Measurements from ENCODE around the gene TBC1D22A. TPM values are rescaled to one million over a fixed set of nuclear protein-coding genes. Genes with fewer than 3 reads are reported as not detected.
A peak's percentile ranks its signal among the peaks of the same experiment; 100 is the strongest.

The TBC1D22A gene
- total RNA-seq, 2 donors from 2014 or later = 29.5 to 34.8 TPM

- Mint-ChIP-seq H3K4me1 (ENCODE audit: low read depth) (no peaks in the 10 kb centered on the region), H3K4me3 (no peak overlapping the region), H3K36me3 (ENCODE audit: insufficient read depth in 2 of 2) (peaks cover 9 to 11% of the 10 kb centered on the region in 2 donors), H3K27me3 (ENCODE audit: low read depth) (no peaks in the 10 kb centered on the region), H3K27ac (no peak overlapping the region), H3K9me3 (peaks cover 5 to 6% of the 10 kb centered on the region in 2 donors)
- ATAC-seq (replicated peaks in 1 of 2) (no peak), DNase-seq (no peak)
Observed at GRCh38 chr22:47076758-47077157, 314.3 kb downstream of the TBC1D22A start.

DNA sequence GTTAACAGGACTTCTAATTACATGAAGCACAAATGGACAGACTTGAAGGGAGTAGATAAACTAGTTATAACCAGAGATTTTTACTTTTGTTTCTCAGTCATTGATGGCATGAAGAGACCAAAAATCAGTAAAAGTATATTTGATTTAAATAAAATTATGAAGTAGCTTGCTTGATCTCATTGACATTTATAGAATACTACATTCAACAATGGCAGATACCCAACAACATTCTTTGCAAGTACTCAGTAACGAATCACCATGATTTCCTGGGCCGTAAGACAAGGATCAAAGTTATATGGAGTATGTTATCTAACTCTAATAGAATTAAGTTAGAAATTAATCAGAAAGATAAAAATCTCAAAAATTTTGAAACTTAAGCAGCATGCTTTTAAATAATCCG is 317.6 kb downstream of the TBC1D22A start:
- peaks cover 6 to 7% of the 10 kb centered on the region in 2 donors for H3K36me3 Mint-ChIP-seq (ENCODE audit: insufficient read depth in 2 of 2)
- H3K4me3 Mint-ChIP-seq = no peak overlapping the region
- DNase-seq (no peak), ATAC-seq (replicated peaks in 1 of 2) (no peak)
- H3K27me3 Mint-ChIP-seq (ENCODE audit: low read depth) = no peaks in the 10 kb centered on the region
- H3K9me3 Mint-ChIP-seq = peaks cover 1 to 9% of the 10 kb centered on the region in 2 donors
- peaks cover 6% of the 10 kb centered on the region for H3K4me1 Mint-ChIP-seq (ENCODE audit: low read depth)
- H3K27ac Mint-ChIP-seq = no peak overlapping the region

DNA sequence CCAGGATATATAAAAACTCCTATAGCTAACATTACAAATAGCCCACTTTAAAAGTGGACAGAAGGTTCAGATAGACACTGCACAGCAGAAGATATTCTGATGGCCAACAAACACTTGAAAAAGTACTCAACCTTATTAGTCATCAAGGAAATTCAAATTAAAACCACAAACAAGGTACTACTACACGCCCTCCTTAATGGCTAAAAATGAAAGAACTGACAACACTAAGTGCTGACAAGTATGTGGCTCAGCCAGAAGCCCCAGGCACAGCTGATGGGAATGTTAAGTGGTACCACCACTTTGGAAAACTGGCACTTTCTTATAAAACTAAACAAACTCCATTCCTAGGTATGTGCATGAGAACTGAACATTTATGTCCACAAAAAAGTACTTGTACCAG is 320.1 kb downstream of the TBC1D22A start:
- H3K9me3 Mint-ChIP-seq = peaks cover 1 to 9% of the 10 kb centered on the region in 2 donors
- DNase-seq (no peak), ATAC-seq (replicated peaks in 1 of 2) (no peak)
- H3K27me3 Mint-ChIP-seq (ENCODE audit: low read depth) = no peaks in the 10 kb centered on the region
- no peak overlapping the region for H3K4me3 Mint-ChIP-seq
- H3K4me1 Mint-ChIP-seq (ENCODE audit: low read depth) = peaks cover 6% of the 10 kb centered on the region
- peaks cover 2 to 3% of the 10 kb centered on the region in 2 donors for H3K36me3 Mint-ChIP-seq (ENCODE audit: insufficient read depth in 2 of 2)
- H3K27ac Mint-ChIP-seq = no peak overlapping the region

DNA sequence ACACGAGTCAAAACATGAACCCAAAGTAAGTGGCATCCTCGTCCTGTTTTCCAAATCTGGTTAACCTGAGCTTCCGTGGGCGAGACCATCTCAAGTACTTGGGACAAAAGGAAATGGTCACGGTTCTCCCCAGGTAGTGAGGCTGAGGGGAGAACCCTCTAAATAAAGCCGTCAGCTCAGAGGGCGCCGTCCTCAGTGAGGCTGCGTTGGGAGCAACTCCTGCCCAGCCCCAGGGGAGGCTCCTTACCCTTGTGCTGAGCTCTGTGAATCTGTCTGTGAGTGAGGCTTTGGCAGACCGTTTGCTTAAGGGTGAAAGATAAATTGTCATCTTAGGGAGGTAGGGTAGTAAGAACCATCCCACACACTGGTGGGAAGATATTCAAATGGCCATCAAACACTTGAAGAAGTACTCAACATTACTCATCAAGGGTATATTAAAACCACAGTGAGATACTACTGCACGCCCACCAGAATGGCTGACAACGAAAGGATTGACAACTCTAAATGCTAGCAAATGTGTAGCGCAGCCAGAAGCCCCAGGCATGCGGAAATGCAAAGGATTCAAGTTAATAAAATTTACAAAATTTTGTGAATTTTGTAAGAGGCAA is 321.0 kb downstream of the TBC1D22A start:
- H3K36me3 Mint-ChIP-seq (ENCODE audit: insufficient read depth in 2 of 2) = peaks cover 1 to 2% of the 10 kb centered on the region in 2 donors
- H3K4me1 Mint-ChIP-seq (ENCODE audit: low read depth) = peaks cover 11% of the 10 kb centered on the region
- H3K27ac Mint-ChIP-seq = peak overlapping the region; percentile 15
- no peak for DNase-seq
- no peaks in the 10 kb centered on the region for H3K27me3 Mint-ChIP-seq (ENCODE audit: low read depth)
- H3K9me3 Mint-ChIP-seq = peaks cover 1 to 9% of the 10 kb centered on the region in 2 donors
- H3K4me3 Mint-ChIP-seq = no peak overlapping the region
- no peak for ATAC-seq (replicated peaks in 1 of 2)

GRCh38 chr22:47084226-47084625 is 321.8 kb downstream of the TBC1D22A start:
- no peak overlapping the region for H3K27ac Mint-ChIP-seq
- ATAC-seq (replicated peaks in 1 of 2) (no peak), DNase-seq (no peak)
- H3K4me1 Mint-ChIP-seq (ENCODE audit: low read depth) = peaks cover 16% of the 10 kb centered on the region
- H3K36me3 Mint-ChIP-seq (ENCODE audit: insufficient read depth in 2 of 2) = peaks cover 1 to 2% of the 10 kb centered on the region in 2 donors
- H3K4me3 Mint-ChIP-seq = no peak overlapping the region
- H3K27me3 Mint-ChIP-seq (ENCODE audit: low read depth) = no peaks in the 10 kb centered on the region
- peaks cover 1 to 9% of the 10 kb centered on the region in 2 donors for H3K9me3 Mint-ChIP-seq

GRCh38 chr22:47086596-47087248 is 324.3 kb downstream of the TBC1D22A start:
- Mint-ChIP-seq H3K4me3 (no peak overlapping the region), H3K4me1 (ENCODE audit: low read depth) (peaks cover 32% of the 10 kb centered on the region), H3K27ac (no peak overlapping the region), H3K27me3 (ENCODE audit: low read depth) (no peaks in the 10 kb centered on the region), H3K9me3 (peaks cover 0 to 4% of the 10 kb centered on the region in 2 donors), H3K36me3 (ENCODE audit: insufficient read depth in 2 of 2) (peaks cover 0 to 1% of the 10 kb centered on the region in 2 donors)
- no peak for DNase-seq
- no peak for ATAC-seq (replicated peaks in 1 of 2)

DNA sequence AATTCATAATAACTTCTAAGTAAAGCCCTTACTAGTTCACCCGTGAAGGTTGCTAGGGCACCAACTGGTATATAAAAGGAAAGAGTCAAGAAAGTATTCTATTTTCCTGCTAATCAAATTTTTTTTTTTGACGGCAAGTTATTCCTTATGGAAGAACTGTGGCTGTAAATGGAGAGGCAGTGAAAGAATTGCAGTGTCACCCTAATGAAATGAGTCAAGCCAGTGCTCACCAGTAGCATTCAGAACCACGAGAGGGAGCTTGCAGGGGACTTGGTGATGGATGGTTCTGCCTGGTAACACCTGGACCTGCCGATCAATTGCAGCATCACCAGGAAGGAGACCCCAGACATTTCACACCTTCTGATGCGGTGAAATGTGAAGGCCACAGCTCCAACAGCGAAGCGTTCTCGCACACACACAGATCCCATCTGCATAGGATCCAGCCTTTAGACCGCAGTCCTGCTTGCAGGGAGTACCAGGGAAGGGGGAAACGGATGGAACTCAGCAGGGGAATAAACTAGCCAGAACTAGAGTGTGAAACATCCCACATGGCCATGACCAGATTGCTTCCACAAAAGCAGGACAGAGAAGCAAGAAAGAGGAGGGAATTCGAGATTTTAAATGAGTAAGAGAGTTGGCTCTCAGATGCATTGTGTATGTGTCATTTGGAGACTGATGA is 326.2 kb downstream of the TBC1D22A start:
- H3K9me3 Mint-ChIP-seq = no peaks in the 10 kb centered on the region
- H3K27ac Mint-ChIP-seq = no peak overlapping the region
- no peaks in the 10 kb centered on the region for H3K27me3 Mint-ChIP-seq (ENCODE audit: low read depth)
- DNase-seq (no peak), ATAC-seq (replicated peaks in 1 of 2) (no peak)
- peaks cover 5 to 9% of the 10 kb centered on the region in 2 donors for H3K36me3 Mint-ChIP-seq (ENCODE audit: insufficient read depth in 2 of 2)
- H3K4me1 Mint-ChIP-seq (ENCODE audit: low read depth) = peaks cover 39% of the 10 kb centered on the region
- no peak overlapping the region for H3K4me3 Mint-ChIP-seq

DNA sequence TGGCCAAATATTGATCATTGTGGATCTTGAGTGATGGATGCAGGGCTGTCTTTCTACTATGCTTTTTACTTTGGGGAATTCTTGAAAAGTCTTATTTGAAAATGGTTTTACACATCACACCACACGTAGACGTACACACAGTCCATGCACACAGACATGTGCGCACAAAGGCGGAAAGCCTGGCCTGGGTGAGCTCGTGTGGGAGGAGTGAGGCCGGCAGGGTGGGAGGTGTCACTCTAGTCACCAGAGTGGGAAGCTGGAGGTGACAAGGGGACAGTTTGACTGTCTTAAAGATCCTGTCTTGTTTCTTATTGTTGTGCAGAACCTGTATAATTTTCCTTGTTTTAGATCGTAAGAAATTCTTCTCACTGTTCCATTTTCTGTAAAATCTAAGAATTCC is 326.9 kb downstream of the TBC1D22A start:
- no peaks in the 10 kb centered on the region for H3K9me3 Mint-ChIP-seq
- no peak overlapping the region for H3K27ac Mint-ChIP-seq
- ATAC-seq (replicated peaks in 1 of 2) = no peak
- H3K4me1 Mint-ChIP-seq (ENCODE audit: low read depth) = peaks cover 37% of the 10 kb centered on the region
- no peaks in the 10 kb centered on the region for H3K27me3 Mint-ChIP-seq (ENCODE audit: low read depth)
- peak overlapping the region in 1 of 2 donors; percentile 5 for H3K4me3 Mint-ChIP-seq
- no peak for DNase-seq
- H3K36me3 Mint-ChIP-seq (ENCODE audit: insufficient read depth in 2 of 2) = peaks cover 6 to 9% of the 10 kb centered on the region in 2 donors

DNA sequence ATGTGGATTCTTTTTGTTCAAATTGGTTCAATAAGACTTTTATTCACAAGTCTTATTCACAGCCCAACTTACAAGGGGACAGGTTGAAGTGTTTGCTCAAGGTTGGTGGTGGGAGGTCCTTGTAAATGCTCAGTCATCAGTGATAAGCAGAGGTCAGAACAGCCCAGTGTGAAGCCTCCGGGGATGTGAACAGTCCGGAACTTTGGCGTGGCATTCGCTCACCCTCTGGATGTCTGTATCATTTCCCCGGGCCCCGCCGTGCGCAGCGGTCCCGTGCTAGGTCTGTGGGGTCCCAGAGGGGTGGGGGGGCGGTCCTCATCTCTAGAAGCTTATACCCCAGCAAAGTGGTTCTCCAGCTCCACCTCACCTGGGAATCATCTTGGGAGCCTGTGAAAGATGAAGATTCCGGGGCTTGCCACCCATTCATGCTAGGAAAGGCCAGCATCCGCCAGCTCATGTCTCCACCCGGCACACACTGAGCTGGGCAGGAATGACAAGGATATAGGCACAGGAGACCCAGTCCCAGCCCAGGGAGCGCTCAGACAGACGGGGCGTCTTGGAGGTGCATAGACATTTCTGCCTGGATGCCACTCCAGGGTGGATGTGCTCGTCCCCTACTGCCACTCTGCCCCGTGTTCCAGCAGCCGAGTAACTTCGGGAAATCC is 327.5 kb downstream of the TBC1D22A start:
- Mint-ChIP-seq H3K27me3 (ENCODE audit: low read depth) (no peaks in the 10 kb centered on the region), H3K27ac (no peak overlapping the region), H3K4me1 (ENCODE audit: low read depth) (peaks cover 43% of the 10 kb centered on the region), H3K36me3 (ENCODE audit: insufficient read depth in 2 of 2) (peaks cover 6 to 9% of the 10 kb centered on the region in 2 donors), H3K4me3 (peak overlapping the region; percentile 5 to 83), H3K9me3 (no peaks in the 10 kb centered on the region)
- no peak for DNase-seq
- no peak for ATAC-seq (replicated peaks in 1 of 2)

DNA sequence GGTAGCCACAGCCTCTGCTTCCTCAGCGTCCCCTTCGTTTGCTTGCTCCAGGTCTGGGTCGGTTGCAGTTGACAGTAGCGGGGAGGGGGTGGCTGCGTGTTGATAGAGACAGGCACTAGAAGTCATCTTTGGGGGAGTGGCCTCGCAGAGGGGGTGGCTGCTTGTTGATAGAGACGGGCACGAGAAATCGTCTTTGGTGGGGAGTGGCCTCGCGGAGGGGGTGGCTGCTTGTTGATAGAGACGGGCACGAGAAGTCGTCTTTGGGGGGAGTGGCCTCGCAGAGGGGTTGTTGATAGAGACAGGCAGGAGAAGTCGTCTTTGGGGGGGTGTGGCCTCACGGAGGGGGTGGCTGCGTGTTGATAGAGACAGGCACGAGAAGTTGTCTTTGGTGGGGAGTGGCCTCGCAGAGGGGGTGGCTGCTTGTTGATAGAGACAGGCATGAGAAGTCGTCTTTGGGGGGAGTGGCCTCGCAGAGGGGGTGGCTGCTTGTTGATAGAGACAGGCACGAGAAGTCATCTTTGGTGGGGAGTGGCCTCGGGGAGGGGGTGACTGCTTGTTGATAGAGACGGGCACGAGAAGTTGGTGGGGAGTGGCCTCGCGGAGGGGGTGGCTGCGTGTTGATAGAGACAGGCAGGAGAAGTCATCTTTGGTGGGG is 328.3 kb downstream of the TBC1D22A start:
- Mint-ChIP-seq H3K27ac (no peak overlapping the region), H3K4me3 (peak overlapping the region; percentile 70 to 83), H3K9me3 (no peaks in the 10 kb centered on the region), H3K27me3 (ENCODE audit: low read depth) (no peaks in the 10 kb centered on the region), H3K36me3 (ENCODE audit: insufficient read depth in 2 of 2) (peaks cover 6 to 9% of the 10 kb centered on the region in 2 donors), H3K4me1 (ENCODE audit: low read depth) (peaks cover 46% of the 10 kb centered on the region)
- ATAC-seq (replicated peaks in 1 of 2) (no peak), DNase-seq (peak; percentile 14 to 46)

DNA sequence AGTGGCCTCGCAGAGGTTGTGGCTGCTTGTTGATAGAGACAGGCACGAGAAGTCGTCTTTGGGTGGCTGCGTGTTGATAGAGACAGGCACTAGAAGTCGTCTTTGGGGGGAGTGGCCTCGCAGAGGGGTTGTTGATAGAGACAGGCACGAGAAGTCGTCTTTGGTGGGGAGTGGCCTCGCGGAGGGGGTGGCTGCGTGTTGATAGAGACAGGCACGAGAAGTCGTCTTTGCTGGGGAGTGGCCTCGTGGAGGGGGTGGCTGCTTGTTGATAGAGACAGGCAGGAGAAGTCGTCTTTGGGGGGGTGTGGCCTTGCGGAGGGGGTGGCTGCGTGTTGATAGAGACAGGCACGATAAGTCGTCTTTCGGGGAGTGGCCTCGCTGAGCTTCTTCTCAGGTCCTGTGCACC is 328.8 kb downstream of the TBC1D22A start:
- DNase-seq = peak in 1 of 2 donors; percentile 8
- Mint-ChIP-seq H3K27ac (no peak overlapping the region), H3K27me3 (ENCODE audit: low read depth) (no peaks in the 10 kb centered on the region), H3K4me1 (ENCODE audit: low read depth) (peaks cover 49% of the 10 kb centered on the region), H3K4me3 (peak overlapping the region; percentile 70 to 83), H3K9me3 (no peaks in the 10 kb centered on the region), H3K36me3 (ENCODE audit: insufficient read depth in 2 of 2) (peaks cover 6 to 9% of the 10 kb centered on the region in 2 donors)
- no peak for ATAC-seq (replicated peaks in 1 of 2)

DNA sequence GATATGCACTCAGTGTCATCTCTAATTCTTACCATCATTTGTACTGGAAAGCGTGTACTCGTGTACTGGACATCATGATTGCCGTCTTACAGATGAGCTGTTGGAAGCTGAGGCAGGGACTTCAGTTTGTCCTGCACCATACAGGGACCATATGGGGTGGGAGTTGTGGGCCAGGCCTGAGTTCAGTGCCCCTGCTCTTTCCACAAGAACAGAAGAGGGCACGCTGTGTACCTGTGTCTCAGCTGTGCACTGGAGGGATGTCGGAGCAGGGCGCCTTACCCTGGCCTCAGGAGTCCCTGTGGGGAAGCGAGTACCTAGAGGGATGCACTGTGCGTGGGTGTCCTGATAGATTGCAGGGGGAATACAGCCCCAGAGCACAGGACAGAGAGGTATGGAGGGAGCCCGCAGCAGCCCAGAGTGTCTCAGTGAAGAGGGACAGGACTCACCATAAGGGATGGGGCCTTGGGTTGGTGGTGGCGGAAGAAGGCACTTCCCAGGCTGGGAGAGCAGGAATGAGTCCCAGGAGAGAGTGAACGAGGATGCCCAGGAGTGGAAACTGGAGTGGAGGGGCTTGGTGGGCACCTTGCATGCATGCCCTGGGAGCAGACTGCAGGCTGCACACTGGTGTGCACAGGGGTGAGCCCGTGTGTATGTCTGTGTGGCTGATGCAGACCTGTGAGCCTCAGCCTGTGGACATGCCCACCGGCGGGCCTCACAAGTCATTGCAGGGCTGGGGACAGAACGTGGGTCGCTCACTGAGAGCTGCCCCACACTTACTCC is 329.7 kb downstream of the TBC1D22A start:
- H3K9me3 Mint-ChIP-seq = no peaks in the 10 kb centered on the region
- peak overlapping the region; percentile 13 for H3K27ac Mint-ChIP-seq
- no peak overlapping the region for H3K4me3 Mint-ChIP-seq
- DNase-seq = no peak
- peaks cover 50% of the 10 kb centered on the region for H3K4me1 Mint-ChIP-seq (ENCODE audit: low read depth)
- no peak for ATAC-seq (replicated peaks in 1 of 2)
- no peaks in the 10 kb centered on the region for H3K27me3 Mint-ChIP-seq (ENCODE audit: low read depth)
- H3K36me3 Mint-ChIP-seq (ENCODE audit: insufficient read depth in 2 of 2) = peaks cover 6 to 9% of the 10 kb centered on the region in 2 donors

Data from activated T-cell treated with anti-CD3 and anti-CD28 coated beads, Interleukin-2, amount 50 U/mL, for 72 hours (primary cell).